Activated CD4-positive, CD25-positive, alpha-beta regulatory T cell treated with anti-CD3 and anti-CD28 coated beads, Interleukin-2, amount 50 U/mL, for 16 hours (primary cell): ENCODE data around the gene LRRC72.
"Not testable (repeated sequence)": the region's sequence is repeated elsewhere in the genome, so short reads cannot be mapped to it uniquely, and the experiment has no call there.

Experiments used
- DNase-seq: peaks from one replicate; pipeline ENCODE4 v3.0.0-alpha.2; 2020; ENCODE audit warnings: low read depth, low spot score

LRRC72 gene

DNA sequence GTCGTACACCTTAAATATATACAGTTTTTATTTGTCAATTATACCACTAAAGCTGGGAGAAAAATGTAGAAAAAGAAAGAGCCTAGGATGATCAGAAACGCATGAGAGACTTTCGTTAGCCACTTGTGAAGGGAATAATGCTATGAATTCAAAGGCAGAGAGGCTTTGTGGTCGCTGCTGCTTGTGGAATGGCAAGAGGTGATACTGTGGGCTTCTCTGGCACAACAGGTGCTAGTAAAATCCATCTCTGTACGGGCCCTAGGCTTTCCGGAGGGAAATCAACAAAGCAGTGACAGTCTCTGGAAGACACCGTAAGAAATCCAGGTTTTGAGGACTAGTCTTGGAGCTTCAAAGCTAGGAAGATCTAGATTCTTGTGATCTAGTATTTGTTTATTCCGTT lies 52.6 kb downstream of the LRRC72 start:
- no peak for DNase-seq

GRCh38 chr7:16581286-16581685 lies 54.7 kb downstream of the LRRC72 start:
- DNase-seq: no peak

DNA sequence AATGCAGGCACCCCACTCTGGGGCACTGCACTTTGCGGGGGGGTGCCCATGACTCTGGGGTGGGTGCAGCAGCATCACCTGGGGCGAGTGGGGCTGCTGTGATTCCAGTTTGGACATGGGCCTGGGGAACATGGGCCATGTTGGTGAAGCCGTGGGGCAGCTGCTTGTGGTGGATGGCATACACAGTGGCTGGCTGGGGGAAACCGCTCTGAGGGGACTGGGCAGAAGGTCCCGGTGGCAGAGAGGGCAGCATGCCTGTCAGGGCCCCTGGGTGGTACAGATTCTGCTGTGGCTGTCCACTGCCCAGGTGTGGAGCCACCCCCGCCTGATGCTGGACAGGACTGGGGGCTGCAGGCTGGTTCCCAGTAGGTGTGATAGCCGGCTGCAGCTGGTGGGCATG lies 57.2 kb downstream of the LRRC72 start:
- no peak for DNase-seq

DNA sequence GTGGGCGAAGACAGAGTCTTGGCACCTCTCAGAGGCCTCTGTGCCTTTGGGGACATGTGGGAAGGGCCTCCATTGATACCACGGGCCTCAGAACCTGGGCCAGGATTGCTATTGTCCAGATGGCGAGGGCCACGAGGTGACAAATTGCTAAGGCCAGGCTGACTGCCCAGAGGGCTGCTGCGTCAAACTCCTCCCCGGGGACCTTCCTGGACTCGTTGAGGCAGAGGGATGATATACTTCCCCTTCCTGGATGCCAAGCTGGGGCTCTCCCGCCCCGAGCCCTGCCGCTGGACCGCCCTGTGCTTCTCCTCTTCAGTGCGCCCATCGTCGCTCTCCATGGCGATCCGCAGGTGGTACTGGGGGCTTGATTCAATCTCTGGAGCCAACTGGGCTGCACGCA lies 58.9 kb downstream of the LRRC72 start:
- DNase-seq: no peak

DNA sequence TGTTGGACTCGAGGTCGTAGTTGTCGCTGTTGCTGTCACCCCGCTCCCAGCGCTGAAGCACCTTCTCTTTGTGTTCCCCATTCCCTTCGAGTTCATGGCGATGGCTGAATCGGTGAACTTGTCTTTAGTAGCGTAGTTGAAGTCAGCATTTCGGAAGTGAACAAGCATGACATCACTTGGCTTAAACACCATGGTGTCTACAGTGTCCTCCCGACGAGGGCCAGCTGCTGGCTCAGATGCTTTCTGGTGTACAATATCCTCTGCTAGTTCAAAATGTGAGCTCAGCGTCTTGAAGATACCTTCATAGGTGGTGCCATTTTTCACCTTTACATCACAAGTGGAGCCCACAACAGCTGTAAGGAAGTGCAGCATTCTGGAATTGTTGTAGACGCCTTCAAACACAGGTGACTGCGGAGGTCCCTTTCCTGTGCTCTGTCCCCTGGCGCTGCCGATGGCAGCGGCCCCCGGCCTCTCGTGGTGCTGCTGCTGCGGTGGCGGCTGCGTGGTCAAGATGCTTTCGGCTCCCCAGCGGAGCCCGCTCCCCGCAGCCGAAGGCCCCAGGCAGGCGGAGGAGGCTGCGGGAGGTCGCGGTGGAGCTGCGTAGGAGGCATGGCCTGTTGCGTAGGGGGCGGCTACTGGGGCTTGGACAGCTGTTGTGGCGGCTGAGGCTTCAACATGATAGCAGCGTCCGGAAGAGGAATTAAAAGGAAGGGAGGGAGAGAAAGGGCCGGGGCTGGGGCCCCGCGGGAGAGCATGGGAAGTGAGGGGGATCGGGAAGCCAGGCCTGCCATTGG lies 59.7 kb downstream of the LRRC72 start:
- DNase-seq: no peak

- DNase-seq: no peak
Measured at GRCh38 chr7:16587129-16587528, 60.5 kb downstream of the LRRC72 start.

DNA sequence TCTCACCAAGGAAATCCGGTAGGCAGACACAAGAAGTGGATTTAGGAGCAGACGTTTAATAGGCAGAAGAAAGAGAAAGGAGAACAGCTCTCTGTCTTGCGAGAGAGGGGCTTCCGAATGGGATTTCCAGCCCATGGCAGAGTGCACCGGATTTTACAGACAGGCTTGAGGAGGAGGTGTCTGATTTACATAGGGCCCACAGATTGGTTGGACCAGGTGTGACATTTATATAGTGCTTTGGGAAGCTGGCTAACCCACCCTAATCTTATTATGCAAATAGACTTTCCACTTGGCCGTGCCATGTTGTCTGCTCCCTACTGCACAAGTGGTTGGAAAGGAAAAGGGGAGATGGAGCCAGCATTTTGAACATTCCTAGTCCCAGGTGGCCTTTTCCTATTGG lies 61.2 kb downstream of the LRRC72 start:
- DNase-seq: no peak

DNA sequence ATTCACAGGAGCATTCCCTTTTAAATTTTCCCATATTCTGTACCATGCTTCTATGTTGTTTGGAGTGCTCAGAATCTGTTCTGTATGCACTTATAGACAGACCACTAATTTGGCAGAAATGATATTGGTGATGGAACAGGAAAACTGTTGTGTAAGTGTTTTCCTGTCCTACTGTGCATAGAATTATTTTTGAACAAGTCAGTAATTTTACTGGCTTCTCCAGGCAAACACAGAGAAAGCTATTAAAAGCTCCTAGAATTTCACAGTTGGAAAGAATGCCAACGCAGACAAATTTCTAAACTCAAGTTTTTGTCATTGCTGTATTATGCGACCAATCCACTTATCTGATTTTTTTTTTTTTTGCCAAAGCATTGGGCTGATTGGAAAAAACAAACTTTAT lies 63.3 kb downstream of the LRRC72 start:
- no peak for DNase-seq

- no peak for DNase-seq
Measured at GRCh38 chr7:16590424-16590823, 63.8 kb downstream of the LRRC72 start.

DNA sequence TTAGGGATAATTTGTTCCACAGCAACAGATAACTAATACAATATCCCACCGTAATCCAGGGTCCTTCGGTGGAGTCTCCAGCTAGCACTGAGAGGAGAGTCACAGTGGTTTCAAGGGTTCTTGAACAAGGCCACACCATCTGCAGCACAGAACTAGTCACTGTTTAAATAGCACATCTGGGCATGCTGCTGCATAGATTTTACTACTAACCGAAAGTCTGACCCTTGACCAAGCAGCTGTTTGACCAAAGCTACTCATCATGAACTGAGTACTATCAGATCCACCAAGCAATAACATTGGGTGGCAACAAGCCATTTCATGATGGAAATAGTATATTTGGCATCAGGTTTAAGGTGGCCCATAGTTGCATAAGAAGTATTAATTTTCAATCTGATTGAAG lies 65.8 kb downstream of the LRRC72 start:
- DNase-seq: no peak

GRCh38 chr7:16594061-16594460 lies 67.4 kb downstream of the LRRC72 start:
- no peak for DNase-seq

GRCh38 chr7:16594676-16595075 lies 68.1 kb downstream of the LRRC72 start:
- DNase-seq: no peak

DNA sequence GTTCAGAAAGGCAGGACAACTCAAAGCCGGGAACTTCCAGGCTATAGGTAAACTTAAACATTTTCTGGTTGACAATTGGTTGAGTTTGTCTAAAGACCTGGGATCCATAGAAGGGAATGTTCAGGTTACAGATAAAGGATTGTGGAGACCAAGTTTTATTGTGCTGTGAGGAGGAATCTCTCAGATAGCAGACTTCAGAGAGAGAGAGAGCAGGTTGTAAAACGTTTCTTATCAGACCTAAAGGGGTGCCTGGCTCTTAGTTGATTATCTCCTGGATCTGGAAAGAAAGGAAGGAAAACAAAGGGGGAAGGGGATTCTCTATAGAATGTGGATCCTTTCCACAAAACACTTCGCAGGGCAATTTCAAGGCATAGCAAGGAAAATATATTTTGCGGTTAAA lies 69.0 kb downstream of the LRRC72 start:
- DNase-seq: not testable (repeated sequence)

DNA sequence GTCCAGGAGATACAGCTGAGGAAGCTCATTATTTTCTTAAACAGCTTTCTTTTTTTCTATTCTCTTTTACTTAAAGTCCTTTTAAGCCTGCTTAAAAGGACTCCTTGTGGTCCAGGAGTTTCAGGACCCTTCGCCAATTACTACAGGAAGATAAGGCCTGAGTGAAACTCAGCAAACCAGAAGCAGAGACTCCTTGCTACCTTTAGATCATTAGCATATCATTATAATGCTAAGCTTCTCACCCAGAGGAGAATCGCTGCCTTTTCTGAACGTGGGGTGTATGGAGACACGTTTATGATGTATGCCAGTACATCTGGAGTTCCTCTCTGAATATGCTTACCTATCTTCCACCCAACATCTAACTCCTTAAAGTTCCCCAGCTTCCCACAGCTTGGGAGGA lies 71.4 kb downstream of the LRRC72 start:
- no peak for DNase-seq

DNA sequence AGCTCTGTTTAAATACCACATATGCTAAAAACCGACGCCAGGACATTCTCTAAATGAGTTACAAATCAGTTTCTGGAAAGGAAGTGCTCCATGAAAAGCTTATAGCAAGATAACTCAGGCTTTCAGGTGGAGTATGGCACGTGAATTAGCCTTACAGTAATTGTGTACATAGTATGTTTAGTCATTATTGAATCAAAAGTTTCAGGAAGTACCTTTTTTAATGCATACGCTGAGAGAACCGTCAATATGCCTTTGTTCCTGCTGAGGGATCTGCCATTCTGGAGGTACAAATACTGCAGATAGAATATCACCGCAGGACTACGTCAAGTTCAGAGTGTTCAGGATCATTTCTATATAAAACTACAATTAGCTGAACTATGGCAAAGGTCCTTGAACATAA lies 73.2 kb downstream of the LRRC72 start:
- DNase-seq: no peak

GRCh38 chr7:16603633-16604032 lies 77.0 kb downstream of the LRRC72 start:
- DNase-seq: no peak

DNA sequence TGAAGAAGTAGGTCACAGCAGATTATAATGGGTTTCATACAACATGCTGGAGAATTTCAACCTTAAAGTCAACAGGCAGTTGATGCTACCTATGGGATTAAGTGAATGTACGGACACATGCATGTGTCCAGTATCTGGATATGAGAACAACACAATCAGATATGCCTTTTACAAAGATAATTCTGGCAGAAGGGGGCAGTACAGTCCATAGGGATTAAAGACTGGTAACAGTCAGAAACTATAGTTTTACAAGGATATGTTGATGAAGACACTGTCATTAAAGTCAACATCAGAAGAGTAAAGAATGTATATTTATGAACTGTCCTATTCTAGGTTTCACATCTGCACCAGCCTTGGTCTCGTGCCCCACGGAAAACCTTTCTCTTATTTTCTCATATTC lies 77.4 kb downstream of the LRRC72 start:
- no peak for DNase-seq

- no peak for DNase-seq
Measured at GRCh38 chr7:16606704-16607103, 80.1 kb downstream of the LRRC72 start.

GRCh38 chr7:16609842-16610450 lies 83.3 kb downstream of the LRRC72 start:
- no peak for DNase-seq

GRCh38 chr7:16611711-16612110 lies 85.1 kb downstream of the LRRC72 start:
- DNase-seq: no peak

DNA sequence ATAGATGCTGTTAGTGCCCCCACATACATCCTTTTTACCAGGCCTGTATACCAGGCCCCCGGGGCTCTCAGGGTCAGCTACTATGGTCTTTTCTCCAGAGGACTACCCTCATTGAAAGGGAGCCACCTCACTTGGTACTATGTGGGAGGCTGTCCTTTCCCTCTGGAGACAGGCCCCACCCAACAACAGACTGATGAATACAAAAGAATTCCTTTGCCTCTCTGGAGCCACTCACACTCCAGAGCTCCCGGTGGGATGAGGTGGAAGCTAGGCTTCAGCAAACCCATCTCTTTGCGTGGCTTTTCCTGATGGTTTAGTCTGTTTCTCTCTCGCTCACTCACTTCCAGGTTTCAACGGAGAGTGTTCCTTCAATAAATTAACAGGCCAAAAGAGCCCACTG lies 88.6 kb downstream of the LRRC72 start:
- no peak for DNase-seq

DNA sequence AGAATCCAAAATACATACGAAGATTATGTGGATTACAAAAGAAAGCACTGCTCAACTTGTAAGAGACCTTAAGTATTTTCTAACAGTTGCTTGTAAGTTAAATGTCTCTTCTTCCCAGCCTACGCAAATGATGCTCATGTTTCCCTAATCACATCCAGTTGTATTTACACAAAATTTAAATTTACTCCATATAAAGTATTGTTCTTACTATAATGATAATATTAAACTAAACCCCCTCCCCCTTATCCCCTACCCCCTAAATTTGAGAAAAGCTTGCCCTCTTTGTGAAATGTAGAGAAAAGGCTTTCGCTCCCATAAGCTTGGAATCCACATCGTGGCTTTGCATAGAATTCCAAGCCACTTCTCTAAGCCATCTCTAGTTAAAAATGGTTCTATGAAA lies 89.5 kb downstream of the LRRC72 start:
- DNase-seq: no peak

DNA sequence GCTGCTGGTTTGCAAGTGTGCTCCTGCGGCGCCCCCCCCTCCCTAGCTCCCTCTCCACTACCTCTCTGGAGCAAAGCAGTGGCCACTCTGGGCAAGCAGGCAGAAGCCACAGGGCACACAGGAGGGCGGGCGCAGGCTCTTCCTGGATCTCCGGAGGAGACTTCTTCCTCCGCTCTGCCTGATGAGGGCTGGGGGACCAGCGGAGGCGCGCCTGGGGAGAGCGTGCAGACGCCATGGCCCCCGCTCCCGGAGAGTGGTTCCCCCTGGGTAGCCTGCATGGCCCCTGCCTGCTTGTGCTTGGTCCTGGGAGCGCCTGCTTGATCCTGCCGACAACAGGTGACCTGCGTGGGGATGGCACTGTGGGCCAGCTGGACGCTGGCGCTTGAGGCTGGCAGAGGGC lies 89.9 kb downstream of the LRRC72 start:
- DNase-seq: no peak

- no peak for DNase-seq
Measured at GRCh38 chr7:16619979-16620408, 93.4 kb downstream of the LRRC72 start.
